Omental fat pad (tissue), 4 donors: Measurements from ENCODE around the gene UPK2. TPM values are rescaled to one million over a fixed set of nuclear protein-coding genes. Genes with fewer than 3 reads are reported as not detected.

Source experiments
- ATAC-seq: fragments of 150-250 bp; one replicate; pipeline ENCODE4 v1.9.1; 2016; ENCODE audit warnings: mild to moderate bottlenecking, moderate library complexity; ENCODE audit not compliant: low FRiP score
- DNase-seq: peaks from one replicate; pipeline ENCODE4 v3.0.0-alpha.2; 2019; ENCODE audit warnings: low spot score
- small RNA-seq: library from RNA; depleted of rRNA; stranded (forward); fragments of <200 nt; gene quantifications from one replicate; pipeline ENCODE3, GENCODE V24; 2016
- total RNA-seq, 4 donors: library from RNA; depleted of rRNA; stranded (reverse); fragments of >200 nt; gene quantifications; one replicate each; pipeline ENCODE4 v1.1.0, GENCODE V29; 2016
- TF ChIP-seq, protein P1 (sequence below), 3 donors: fragments of 450-650 bp; IDR thresholded peaks; one replicate each; pipeline ENCODE4 v1.5.1; 2016 to 2017; ENCODE audit warnings: antibody characterized with exemption in 3 of 3, mild to moderate bottlenecking in 3 of 3, moderate library complexity in 2 of 3

The UPK2 gene
- total RNA-seq, 4 donors from 2014 or later, result not detected

DNA sequence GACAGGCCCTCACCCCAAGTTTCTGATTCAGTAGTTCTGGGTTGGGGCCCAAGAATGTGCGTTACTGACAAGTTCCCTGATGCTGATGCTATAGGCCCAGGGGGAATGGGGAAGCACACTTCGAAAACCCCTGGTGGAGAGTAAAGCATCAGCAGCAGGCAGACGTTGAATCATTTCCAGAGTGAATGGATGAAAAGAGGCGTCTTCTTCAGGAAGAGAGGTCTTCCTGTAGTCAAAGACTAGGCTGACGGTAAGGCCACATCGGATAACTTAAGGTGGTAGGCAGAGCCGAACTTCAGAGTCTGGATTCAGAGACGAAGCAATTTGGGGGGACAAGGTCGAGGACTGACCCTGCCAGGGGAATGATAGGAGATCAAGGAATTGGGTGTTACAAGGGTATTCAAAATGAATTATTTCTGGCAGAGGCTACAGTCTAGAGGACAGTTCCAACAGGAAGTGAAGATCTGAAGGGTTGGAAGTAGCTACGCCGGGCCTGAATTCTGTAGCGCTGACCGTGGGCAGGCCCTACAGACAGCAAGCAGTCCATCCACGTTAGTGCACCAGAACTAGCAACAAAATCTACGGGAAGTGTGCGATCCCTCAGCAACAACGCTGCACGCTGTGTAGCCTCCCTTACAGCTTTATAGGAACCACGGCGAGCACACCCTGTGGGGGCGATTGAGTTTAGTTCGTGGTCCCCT, 41.0 kb downstream of the UPK2 start:
- ATAC-seq, result peak; percentile 4

GRCh38 chr11:118997627-118998387, 41.7 kb downstream of the UPK2 start, which contains the start of gene CENATAC:
Gene CENATAC, plus strand, starts transcription at chr11:118998138. Its CDS starts 60 bp downstream, at chr11:118998198.
- TF ChIP-seq, protein P1, sequence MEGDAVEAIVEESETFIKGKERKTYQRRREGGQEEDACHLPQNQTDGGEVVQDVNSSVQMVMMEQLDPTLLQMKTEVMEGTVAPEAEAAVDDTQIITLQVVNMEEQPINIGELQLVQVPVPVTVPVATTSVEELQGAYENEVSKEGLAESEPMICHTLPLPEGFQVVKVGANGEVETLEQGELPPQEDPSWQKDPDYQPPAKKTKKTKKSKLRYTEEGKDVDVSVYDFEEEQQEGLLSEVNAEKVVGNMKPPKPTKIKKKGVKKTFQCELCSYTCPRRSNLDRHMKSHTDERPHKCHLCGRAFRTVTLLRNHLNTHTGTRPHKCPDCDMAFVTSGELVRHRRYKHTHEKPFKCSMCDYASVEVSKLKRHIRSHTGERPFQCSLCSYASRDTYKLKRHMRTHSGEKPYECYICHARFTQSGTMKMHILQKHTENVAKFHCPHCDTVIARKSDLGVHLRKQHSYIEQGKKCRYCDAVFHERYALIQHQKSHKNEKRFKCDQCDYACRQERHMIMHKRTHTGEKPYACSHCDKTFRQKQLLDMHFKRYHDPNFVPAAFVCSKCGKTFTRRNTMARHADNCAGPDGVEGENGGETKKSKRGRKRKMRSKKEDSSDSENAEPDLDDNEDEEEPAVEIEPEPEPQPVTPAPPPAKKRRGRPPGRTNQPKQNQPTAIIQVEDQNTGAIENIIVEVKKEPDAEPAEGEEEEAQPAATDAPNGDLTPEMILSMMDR (IDR thresholded peaks at IDR 0.05), result no peak
- peak; percentile 96 for ATAC-seq
- peak; percentile 87 for DNase-seq

More for the DNA sequence above, 41.0 kb downstream of the UPK2 start:
- no peak for DNase-seq
- TF ChIP-seq, protein P1 (IDR thresholded peaks at IDR 0.05), result no peak

DNA sequence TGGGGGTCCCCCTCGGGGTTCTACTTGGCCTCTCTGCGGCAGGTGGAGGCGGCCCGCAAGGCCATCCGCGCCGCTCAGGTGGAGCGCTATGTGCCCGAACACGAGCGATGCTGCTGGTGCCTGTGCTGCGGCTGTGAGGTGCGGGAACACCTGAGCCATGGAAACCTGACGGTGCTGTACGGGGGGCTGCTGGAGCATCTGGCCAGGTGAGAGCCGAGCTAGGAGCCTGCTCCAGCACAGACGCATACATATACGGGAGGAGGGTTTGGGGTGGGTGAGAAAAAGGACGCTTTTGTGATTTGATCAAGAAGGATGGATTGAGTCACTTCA, 42.3 kb downstream of the UPK2 start:
- DNase-seq, result no peak
- TF ChIP-seq, protein P1 (IDR thresholded peaks at IDR 0.05), result no peak
- ATAC-seq, result peak; percentile 13

DNA sequence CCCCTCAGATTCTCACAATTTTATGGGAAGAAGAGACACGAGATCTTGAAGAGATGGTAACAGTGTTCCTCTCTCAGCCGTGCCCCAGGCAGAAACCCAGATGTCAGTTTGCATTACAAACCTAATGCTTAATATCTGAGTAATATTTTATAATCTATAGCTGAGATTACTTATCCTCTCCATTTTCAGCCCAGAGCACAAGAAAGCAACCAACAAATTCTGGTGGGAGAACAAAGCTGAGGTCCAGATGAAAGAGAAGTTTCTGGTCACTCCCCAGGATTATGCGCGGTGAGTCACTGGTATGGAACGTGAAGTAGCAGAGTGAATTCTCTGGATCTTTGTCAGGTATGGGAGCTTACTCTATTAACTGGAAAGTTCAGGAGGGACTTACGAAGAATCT, 42.7 kb downstream of the UPK2 start:
- TF ChIP-seq, protein P1 (IDR thresholded peaks at IDR 0.05), result no peak
- DNase-seq (peak; percentile 39), ATAC-seq (peak; percentile 64)

DNA sequence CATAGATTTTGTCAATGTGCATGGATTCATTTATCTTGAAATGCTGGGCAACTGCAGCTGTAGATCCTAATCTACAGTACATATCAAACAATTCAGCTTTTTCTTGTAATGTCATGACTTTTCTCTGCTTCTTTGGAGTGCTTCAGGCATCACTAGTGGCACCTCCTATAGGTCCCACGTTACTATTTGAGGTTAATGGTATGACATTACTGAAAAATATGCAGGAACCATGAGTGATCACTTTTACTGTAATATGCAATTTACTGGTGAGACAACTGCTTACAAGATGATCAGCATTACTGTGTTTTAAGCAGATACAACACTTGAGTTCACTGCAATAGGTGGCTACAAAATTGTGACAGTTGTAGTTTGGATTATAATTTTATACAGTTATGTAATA, 44.8 kb downstream of the UPK2 start:
- ATAC-seq (no peak), DNase-seq (no peak)
- TF ChIP-seq, protein P1 (IDR thresholded peaks at IDR 0.05), result no peak

GRCh38 chr11:119006656-119007055, 50.6 kb downstream of the UPK2 start:
- ATAC-seq, result no peak
- no peak for DNase-seq
- TF ChIP-seq, protein P1 (IDR thresholded peaks at IDR 0.05), result no peak

Small RNA genes within 50 kb of the gene (small RNA-seq; reads per million reads assigned to genes)
- not detected for gene AP003392.2
- gene MIR4492, result not detected
- gene RF00017, result not detected
- gene RF00019, result not detected
- not detected for gene RN7SL688P

Other genes with a start within 250 kb of the UPK2 start
- 100 to 1,000 TPM in 3 of 4 donors, 10 to 100 TPM in 1; 84.5 to 129 (median 108) TPM for gene DDX6, start 165.1 kb upstream of the UPK2 start, total RNA-seq
- under 1 TPM in 2 of 4 donors, not detected in 2; 0.09 to 0.12 TPM for gene CXCR5, start 72.4 kb upstream of the UPK2 start, total RNA-seq
- gene BCL9L, start 30.4 kb upstream of the UPK2 start, total RNA-seq, result 10 to 100 TPM; 13.5 to 24.0 (median 17.3) TPM
- gene FOXR1, start 15.5 kb downstream of the UPK2 start, total RNA-seq, result not detected
- gene CENATAC, start 41.8 kb downstream of the UPK2 start, total RNA-seq, result 10 to 100 TPM; 36.9 to 66.9 (median 50.9) TPM
- gene RPS25, start 62.0 kb downstream of the UPK2 start, total RNA-seq, result 1,000 to 10,000 TPM; 1,426 to 2,619 (median 2,025) TPM
- 10 to 100 TPM; 43.2 to 61.7 (median 51.4) TPM for gene TRAPPC4, start 62.5 kb downstream of the UPK2 start, total RNA-seq
- 10 to 100 TPM; 11.6 to 18.4 (median 14.0) TPM for gene SLC37A4, start 74.6 kb downstream of the UPK2 start, total RNA-seq
- gene HYOU1, start 100.9 kb downstream of the UPK2 start, total RNA-seq, result 10 to 100 TPM; 43.5 to 94.4 (median 63.7) TPM
- gene VPS11, start 111.5 kb downstream of the UPK2 start, total RNA-seq, result 10 to 100 TPM; 31.5 to 39.2 (median 32.7) TPM
- 10 to 100 TPM in 1 of 4 donors, 1 to 10 TPM in 3; 7.2 to 11.7 (median 8.5) TPM for gene HMBS, start 128.6 kb downstream of the UPK2 start, total RNA-seq
- 10 to 100 TPM; 23.0 to 34.0 (median 28.5) TPM for gene DPAGT1, start 145.6 kb downstream of the UPK2 start, total RNA-seq
- 10 to 100 TPM in 1 of 4 donors, 1 to 10 TPM in 3; 8.2 to 10.7 (median 9.0) TPM for gene C2CD2L, start 151.0 kb downstream of the UPK2 start, total RNA-seq
- gene HINFP, start 165.3 kb downstream of the UPK2 start, total RNA-seq, result 10 to 100 TPM; 10.2 to 31.0 (median 24.4) TPM
- under 1 TPM in 2 of 4 donors, not detected in 2; 0.09 to 0.32 TPM for gene ABCG4, start 192.8 kb downstream of the UPK2 start, total RNA-seq
- gene NLRX1, start 212.4 kb downstream of the UPK2 start, total RNA-seq, result 10 to 100 TPM in 3 of 4 donors, 1 to 10 TPM in 1; 7.9 to 26.0 (median 14.7) TPM
- 10 to 100 TPM in 1 of 4 donors, 1 to 10 TPM in 2, not detected in 1; 1.3 to 11.7 (median 1.4) TPM for gene NHERF4, start 229.2 kb downstream of the UPK2 start, total RNA-seq